Measurements from ENCODE around the gene SLC26A1.

GRCh38 chr4:986428-986878, 6.8 kb downstream of the SLC26A1 start:
- TF ChIP-seq CTCF (IDR thresholded peaks at IDR 0.05; ENCODE audit: poor library complexity, severe bottlenecking) = no peak
- no peak for TF ChIP-seq MXI1 (conservative IDR thresholded peaks at IDR 0.05; ENCODE audit: poor library complexity, severe bottlenecking)
- TF ChIP-seq EZH2 (IDR thresholded peaks at IDR 0.05; ENCODE audit: borderline replicate concordance, insufficient read depth, low read length, poor library complexity, severe bottlenecking) = no peak
- TF ChIP-seq EP300 (conservative IDR thresholded peaks at IDR 0.05; ENCODE audit: poor library complexity, severe bottlenecking) = no peak
- TF ChIP-seq POLR2AphosphoS5 (IDR thresholded peaks at IDR 0.05) = no peak
- no peak for TF ChIP-seq TAF1 (IDR thresholded peaks at IDR 0.05; ENCODE audit: low read depth)
- TF ChIP-seq, protein P1, sequence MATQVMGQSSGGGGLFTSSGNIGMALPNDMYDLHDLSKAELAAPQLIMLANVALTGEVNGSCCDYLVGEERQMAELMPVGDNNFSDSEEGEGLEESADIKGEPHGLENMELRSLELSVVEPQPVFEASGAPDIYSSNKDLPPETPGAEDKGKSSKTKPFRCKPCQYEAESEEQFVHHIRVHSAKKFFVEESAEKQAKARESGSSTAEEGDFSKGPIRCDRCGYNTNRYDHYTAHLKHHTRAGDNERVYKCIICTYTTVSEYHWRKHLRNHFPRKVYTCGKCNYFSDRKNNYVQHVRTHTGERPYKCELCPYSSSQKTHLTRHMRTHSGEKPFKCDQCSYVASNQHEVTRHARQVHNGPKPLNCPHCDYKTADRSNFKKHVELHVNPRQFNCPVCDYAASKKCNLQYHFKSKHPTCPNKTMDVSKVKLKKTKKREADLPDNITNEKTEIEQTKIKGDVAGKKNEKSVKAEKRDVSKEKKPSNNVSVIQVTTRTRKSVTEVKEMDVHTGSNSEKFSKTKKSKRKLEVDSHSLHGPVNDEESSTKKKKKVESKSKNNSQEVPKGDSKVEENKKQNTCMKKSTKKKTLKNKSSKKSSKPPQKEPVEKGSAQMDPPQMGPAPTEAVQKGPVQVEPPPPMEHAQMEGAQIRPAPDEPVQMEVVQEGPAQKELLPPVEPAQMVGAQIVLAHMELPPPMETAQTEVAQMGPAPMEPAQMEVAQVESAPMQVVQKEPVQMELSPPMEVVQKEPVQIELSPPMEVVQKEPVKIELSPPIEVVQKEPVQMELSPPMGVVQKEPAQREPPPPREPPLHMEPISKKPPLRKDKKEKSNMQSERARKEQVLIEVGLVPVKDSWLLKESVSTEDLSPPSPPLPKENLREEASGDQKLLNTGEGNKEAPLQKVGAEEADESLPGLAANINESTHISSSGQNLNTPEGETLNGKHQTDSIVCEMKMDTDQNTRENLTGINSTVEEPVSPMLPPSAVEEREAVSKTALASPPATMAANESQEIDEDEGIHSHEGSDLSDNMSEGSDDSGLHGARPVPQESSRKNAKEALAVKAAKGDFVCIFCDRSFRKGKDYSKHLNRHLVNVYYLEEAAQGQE (IDR thresholded peaks at IDR 0.05; ENCODE audit: borderline replicate concordance) = no peak

All from neural cell (in vitro differentiated cells).